HCT116 (cell line): ENCODE data around the gene KMT2B.

Experiments used
- CTCF ChIP-seq, 3 experiments: fragments of 200-600 bp in 1 of 3; sonication (generic) in 1 of 3; IDR thresholded peaks in 2 of 3; conservative IDR thresholded peaks in 1 of 3; 2 replicates each; pipeline ENCODE4 v1.5.1; 2012 to 2017; ENCODE audit warnings: low read depth in 2 of 3, low read length in 2 of 3, antibody characterized with exemption in 1 of 3, borderline replicate concordance in 1 of 3, control low read depth in 1 of 3, mild to moderate bottlenecking in 1 of 3, mixed read lengths in 1 of 3, mixed run types in 1 of 3, moderate library complexity in 1 of 3; ENCODE audit not compliant: insufficient read depth in 1 of 3
- MAX ChIP-seq: IDR thresholded peaks from 2 replicates; pipeline ENCODE4 v1.6.1; 2012
- POLR2A ChIP-seq: IDR thresholded peaks from 2 replicates; pipeline ENCODE4 v1.7.0; 2011; ENCODE audit warnings: borderline replicate concordance; ENCODE audit not compliant: insufficient read depth, insufficient read length; ENCODE audit errors: extremely low read depth
- POLR2AphosphoS5 ChIP-seq: IDR thresholded peaks from 2 replicates; pipeline ENCODE4 v1.6.1; 2011; ENCODE audit warnings: mild to moderate bottlenecking, low read depth, low read length, moderate library complexity
- RAD21 ChIP-seq: IDR thresholded peaks from 2 replicates; pipeline ENCODE4 v1.6.1; 2012; ENCODE audit warnings: low read depth, mild to moderate bottlenecking

GRCh38 chr19:35703343-35703742, 14.5 kb upstream of the KMT2B start:
- TF ChIP-seq CTCF (IDR thresholded peaks at IDR 0.05 in 2 of 3, conservative IDR thresholded peaks at IDR 0.05 in 1 of 3; ENCODE audit: borderline replicate concordance in 1 of 3, insufficient read depth in 1 of 3, low read depth in 2 of 3, low read length in 2 of 3), result no peak
- TF ChIP-seq RAD21, result no peak
- TF ChIP-seq POLR2A, result no peak
- no peak for TF ChIP-seq MAX
- TF ChIP-seq POLR2AphosphoS5, result no peak
